Measurements from ENCODE around the gene SH3RF3.

Gene SH3RF3

GRCh38 chr2:109447251-109447661 lies 318.3 kb downstream of the SH3RF3 start:
- no peak for DNase-seq

DNA sequence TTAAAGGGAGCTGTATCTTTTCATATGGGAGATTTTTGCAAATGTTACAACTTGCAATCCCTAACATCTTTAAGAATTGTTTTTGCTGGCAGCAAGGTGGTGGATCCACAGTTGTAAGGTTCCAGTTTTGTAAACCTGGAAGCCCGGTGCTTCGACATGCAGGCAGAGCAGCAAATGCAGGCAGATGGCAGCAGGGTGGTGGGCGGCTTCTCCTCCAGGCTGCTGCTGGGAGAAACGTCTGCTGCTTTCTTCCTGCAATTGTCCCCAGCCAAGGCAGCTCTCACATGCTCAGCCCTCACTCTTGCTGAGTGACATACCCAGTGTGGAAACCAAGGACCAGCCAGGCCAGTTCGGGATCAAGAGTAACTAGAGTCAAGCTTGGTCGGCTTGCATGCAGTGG lies 318.8 kb downstream of the SH3RF3 start:
- DNase-seq: no peak

- no peak for DNase-seq
Measured at GRCh38 chr2:109448207-109448606, 319.2 kb downstream of the SH3RF3 start.

- DNase-seq: no peak
Measured at GRCh38 chr2:109448946-109449788, 320.2 kb downstream of the SH3RF3 start.

GRCh38 chr2:109450574-109451273 lies 321.7 kb downstream of the SH3RF3 start:
- no peak for DNase-seq

- no peak for DNase-seq
Measured at GRCh38 chr2:109451671-109452070, 322.7 kb downstream of the SH3RF3 start.

DNA sequence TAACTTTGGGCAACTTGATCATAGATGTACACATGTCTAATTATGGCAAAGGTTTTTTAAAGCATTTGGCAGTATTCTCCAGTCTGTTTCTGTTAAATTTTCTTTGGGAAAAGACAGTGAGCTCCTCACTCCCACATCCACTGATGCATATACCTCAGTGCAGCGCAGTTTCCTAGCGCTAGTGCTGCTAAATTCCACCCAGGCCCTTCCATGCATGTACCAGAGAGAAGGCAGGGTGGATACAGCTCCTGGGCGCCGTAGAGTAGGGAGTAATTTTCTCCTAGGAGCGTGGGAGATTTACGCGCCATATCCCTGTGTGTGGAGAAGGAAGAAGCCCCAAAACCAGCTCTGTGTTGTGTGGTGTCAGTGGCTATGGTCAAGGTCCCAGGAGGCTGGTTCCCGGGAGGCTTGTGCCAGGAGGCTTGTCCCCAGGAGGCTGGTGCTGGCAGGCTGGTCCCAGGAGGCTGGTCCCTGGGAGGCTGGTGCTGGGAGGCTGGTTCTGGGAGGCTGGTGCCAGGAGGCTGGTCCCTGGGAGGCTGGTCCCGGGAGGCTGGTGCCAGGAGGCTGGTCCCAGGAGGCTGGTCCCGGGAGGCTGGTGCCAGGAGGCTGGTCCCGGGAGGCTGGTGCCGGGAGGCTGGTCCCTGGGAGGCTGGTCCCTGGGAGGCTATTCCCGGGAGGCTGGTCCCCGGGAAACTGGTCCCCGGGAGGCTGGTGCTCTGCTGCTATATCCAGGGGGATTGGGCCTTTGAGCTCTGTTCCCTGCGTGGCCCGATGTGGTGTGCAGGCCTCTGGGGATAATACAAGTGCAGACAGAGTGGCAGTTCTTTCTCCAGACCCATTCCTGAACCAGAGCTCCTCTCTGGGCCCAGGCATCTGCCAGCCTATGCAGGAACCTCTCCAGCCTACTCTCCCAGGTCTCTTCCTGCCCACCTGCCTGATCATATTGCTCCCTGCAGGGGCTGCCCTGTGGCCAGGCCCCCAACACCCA lies 323.6 kb downstream of the SH3RF3 start:
- DNase-seq: no peak

DNA sequence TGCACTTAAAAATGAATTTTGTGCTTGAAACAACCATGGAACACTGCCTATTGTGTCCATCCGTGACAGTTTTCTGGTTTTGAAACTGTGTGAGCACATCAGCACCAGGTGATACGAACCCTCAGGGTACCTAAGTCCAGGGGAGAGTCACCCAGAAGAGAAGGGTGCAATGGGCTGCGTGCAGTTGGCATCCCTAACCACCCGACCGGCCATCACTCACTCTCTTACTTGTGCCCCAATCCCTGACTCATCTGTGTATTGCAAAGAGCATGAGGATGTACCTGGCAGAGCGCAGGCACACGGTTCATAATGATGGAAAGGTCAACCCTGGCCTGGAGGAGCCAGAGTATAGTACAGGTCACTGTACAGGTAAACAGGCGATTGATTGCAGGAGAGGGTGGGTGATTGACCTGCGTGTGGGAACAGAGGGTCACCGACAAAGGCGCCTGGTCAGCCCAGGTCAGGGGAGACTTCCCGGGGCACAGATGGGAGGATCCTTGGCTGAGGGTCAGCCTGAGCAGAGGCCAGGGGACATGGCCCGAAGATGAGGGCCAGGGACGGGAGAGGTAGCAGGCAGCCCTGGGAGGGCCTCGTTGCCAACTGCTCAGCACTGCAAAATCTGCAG lies 324.5 kb downstream of the SH3RF3 start:
- DNase-seq: no peak

- DNase-seq: no peak
Measured at GRCh38 chr2:109454304-109454703, 325.3 kb downstream of the SH3RF3 start.

DNA sequence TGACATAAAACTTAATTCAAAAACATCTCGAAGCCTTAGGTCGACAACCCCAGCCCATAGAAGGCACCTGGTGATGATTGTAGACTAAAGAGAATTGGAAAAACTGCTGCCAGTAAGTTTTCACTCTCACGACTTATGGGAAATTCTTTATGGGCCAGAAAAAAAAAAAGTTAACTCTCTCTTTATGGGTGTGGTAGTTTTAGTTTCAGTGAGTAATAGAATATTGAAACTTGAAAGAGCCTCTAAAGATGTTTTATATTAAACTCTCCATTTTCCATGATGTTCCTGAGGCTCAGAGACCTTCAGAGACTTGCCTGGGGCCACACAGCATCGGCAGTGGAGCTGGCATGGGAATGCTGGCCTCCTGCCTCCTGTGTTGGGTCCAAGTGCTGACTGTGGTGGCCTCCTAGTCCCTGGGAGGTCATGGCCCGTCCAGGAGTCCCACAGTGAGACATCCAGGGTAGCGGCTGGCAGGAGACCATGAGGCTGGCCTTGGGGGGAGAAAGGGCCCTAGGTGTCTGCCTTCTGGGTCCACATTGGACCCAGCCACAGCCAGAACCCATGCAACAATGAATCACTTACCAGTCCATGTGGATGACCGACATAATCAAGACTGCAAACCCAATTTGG lies 325.9 kb downstream of the SH3RF3 start:
- no peak for DNase-seq

GRCh38 chr2:109455731-109456691 lies 327.0 kb downstream of the SH3RF3 start:
- DNase-seq: no peak

- no peak for DNase-seq
Measured at GRCh38 chr2:109456776-109457175, 327.8 kb downstream of the SH3RF3 start.

GRCh38 chr2:109457366-109457765 lies 328.4 kb downstream of the SH3RF3 start:
- DNase-seq: no peak

DNA sequence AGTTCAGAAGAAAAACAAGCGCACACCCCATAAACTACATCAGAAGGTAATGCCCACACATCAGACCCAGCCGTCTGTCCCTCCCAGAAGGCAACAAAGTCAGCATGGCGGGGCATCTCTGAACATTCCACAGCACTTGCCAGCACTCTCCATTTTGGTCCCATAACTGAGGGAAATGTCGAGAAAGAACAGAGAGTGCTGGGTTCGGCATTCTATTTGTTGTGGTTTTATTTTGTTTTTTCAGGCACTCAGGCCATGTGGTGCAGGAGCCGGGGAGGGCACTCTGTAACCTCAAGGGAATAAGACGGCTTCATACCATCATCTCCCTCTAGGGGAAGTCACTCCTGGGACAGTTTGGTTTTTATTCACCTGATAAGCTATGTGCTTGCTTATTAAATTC lies 328.8 kb downstream of the SH3RF3 start:
- no peak for DNase-seq

GRCh38 chr2:109458512-109458911 lies 329.5 kb downstream of the SH3RF3 start:
- no peak for DNase-seq

DNA sequence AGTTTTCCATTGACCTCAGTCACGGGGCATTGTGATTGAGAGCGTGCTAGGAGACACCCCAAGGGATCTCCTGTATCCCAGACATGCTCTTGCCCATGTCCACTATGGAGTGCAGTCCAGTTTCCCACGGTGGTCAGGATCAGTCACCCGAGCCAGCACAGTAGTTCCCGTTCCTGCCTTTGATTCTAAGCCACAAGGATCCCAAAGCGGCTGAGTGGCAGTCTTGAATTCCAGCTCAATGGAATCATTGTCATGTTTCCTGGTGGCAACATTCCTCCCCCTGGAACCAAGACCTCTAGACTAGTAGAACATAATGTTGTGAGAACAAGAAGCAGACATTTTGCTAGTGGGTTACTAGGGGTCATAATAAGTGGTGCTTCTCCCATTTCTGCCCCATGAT lies 330.5 kb downstream of the SH3RF3 start:
- no peak for DNase-seq

DNA sequence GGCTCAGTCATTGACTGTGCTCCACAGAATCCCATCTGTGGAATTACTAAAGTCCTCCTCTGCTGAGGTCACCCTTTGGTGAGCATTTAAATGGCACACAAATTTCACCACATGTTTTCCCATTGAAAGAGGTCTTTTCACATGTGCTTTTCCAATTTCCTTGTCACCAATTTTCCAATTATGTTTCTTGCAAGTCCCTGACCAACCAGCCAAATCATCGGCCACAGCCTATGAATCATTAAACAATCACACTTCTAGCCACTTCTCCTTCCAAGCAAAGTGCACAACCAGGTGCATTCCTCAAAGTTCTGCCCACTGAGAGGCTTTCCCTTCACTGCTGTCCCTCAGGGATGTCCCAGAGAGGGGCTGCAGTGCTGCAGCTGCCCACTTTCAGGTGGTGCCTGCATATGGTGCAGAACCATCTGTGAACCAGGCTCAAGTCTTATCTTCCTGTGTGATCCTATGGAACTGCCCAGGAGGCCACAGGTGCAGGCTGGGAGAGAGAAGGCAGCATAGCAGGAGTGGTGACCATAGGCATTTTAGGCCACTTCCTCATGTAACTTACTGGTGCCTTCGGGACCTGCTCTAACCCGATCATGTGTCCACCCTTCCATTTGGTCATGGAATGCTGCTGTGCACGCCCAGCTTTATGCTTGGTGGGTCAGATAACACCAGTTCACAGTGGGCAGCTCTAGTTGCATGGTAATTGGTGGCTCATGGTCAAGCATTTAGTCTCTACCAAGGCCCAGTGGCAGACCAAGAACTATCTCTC lies 331.7 kb downstream of the SH3RF3 start:
- DNase-seq: no peak

DNA sequence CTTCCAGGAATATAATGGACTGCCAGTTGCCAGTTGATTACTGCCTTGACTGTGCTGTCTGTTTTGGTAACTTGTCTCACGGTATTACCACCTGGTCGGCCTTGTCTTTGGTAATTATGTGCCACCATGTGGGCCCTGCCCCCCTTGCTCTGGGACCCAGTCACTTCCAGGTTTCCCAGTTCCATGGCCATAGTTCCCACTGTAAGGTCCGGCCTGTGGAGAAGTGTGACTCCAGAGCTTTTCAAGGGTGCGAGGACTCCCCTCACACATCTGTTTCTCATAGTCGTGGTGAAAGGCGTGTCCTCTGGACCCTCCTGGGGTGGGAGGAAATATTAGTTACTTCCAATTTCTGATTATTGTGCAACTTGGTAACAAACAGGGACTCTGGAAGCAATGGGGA lies 334.2 kb downstream of the SH3RF3 start:
- no peak for DNase-seq

GRCh38 chr2:109463891-109464290 lies 334.9 kb downstream of the SH3RF3 start:
- no peak for DNase-seq
